Measurements from ENCODE around the gene NPAT.

DNA sequence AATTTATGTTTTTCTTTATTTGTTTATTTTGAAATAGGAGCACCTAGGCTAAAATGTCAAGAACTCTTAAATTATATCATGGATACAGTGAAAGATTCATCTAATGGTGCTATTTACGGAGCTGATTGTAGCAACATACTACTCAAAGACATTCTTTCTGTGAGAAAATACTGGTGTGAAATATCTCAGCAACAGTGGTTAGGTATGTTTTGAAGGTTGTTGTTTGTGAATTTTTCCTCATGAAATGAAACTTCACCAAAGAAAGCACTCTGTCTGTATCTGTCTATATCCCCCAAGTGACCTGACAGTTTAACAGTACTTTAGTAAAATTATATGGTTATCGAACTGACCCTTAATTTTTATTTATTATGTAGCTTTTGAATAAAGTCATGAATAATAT, 13.2 kb upstream of the NPAT start:
- no peak for TF ChIP-seq POLR2A (IDR thresholded peaks at IDR 0.05; ENCODE audit: low read length)
- no peak for TF ChIP-seq GATA1 (IDR thresholded peaks at IDR 0.05; ENCODE audit: low read depth, low read length)
